ENCODE measurements around the gene SIM1. TPM values are rescaled to one million over a fixed set of nuclear protein-coding genes. Genes with fewer than 3 reads are reported as not detected.

Gene SIM1
- total and polyA plus RNA-seq, 4 donors = under 0.01 TPM; not detected in 3

- Histone ChIP-seq H3K27ac (ENCODE audit: low read depth in 1 of 2, low read length in 2 of 2) (no peak overlapping the region), H3K4me1 (ENCODE audit: control insufficient read depth in 4 of 4, insufficient read depth in 4 of 4, low read length in 3 of 4) (no peaks in the 10 kb centered on the region), H3K4me3 (ENCODE audit: low read depth in 1 of 3, low read length in 3 of 3) (no peak overlapping the region), H3K36me3 (ENCODE audit: control insufficient read depth in 4 of 4, insufficient read depth in 3 of 4, low read depth in 1 of 4, low read length in 3 of 4) (no peaks in the 10 kb centered on the region), H3K9me3 (ENCODE audit: control insufficient read depth in 4 of 4, low read length in 3 of 4) (no peaks in the 10 kb centered on the region), H3K9ac (ENCODE audit: low read depth in 1 of 2, low read length in 2 of 2) (no peak overlapping the region), H3K27me3 (ENCODE audit: control insufficient read depth in 4 of 4, insufficient read depth in 4 of 4, low read length in 3 of 4) (no peaks in the 10 kb centered on the region)
- TF ChIP-seq, protein P1, sequence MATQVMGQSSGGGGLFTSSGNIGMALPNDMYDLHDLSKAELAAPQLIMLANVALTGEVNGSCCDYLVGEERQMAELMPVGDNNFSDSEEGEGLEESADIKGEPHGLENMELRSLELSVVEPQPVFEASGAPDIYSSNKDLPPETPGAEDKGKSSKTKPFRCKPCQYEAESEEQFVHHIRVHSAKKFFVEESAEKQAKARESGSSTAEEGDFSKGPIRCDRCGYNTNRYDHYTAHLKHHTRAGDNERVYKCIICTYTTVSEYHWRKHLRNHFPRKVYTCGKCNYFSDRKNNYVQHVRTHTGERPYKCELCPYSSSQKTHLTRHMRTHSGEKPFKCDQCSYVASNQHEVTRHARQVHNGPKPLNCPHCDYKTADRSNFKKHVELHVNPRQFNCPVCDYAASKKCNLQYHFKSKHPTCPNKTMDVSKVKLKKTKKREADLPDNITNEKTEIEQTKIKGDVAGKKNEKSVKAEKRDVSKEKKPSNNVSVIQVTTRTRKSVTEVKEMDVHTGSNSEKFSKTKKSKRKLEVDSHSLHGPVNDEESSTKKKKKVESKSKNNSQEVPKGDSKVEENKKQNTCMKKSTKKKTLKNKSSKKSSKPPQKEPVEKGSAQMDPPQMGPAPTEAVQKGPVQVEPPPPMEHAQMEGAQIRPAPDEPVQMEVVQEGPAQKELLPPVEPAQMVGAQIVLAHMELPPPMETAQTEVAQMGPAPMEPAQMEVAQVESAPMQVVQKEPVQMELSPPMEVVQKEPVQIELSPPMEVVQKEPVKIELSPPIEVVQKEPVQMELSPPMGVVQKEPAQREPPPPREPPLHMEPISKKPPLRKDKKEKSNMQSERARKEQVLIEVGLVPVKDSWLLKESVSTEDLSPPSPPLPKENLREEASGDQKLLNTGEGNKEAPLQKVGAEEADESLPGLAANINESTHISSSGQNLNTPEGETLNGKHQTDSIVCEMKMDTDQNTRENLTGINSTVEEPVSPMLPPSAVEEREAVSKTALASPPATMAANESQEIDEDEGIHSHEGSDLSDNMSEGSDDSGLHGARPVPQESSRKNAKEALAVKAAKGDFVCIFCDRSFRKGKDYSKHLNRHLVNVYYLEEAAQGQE (IDR thresholded peaks at IDR 0.05) = no peak
- DNase-seq (ENCODE audit: low spot score) = no peak
- 79% methylated on average over 8 of the region's 8 CpGs for WGBS
Observed at GRCh38 chr6:100353276-100354015, 111.3 kb downstream of the SIM1 start.

- Histone ChIP-seq H3K27me3 (ENCODE audit: control insufficient read depth in 4 of 4, insufficient read depth in 4 of 4, low read length in 3 of 4) (no peaks in the 10 kb centered on the region), H3K4me1 (ENCODE audit: control insufficient read depth in 4 of 4, insufficient read depth in 4 of 4, low read length in 3 of 4) (no peaks in the 10 kb centered on the region), H3K27ac (ENCODE audit: low read depth in 1 of 2, low read length in 2 of 2) (no peak overlapping the region), H3K9ac (ENCODE audit: low read depth in 1 of 2, low read length in 2 of 2) (no peak overlapping the region), H3K9me3 (ENCODE audit: control insufficient read depth in 4 of 4, low read length in 3 of 4) (no peaks in the 10 kb centered on the region), H3K36me3 (ENCODE audit: control insufficient read depth in 4 of 4, insufficient read depth in 3 of 4, low read depth in 1 of 4, low read length in 3 of 4) (no peaks in the 10 kb centered on the region), H3K4me3 (ENCODE audit: low read depth in 1 of 3, low read length in 3 of 3) (no peak overlapping the region)
- TF ChIP-seq FOXA2 (IDR thresholded peaks at IDR 0.05) = no peak
- no peak for TF ChIP-seq RAD21 (IDR thresholded peaks at IDR 0.05)
- no peak for TF ChIP-seq FOXA1 (IDR thresholded peaks at IDR 0.05)
- no peak for TF ChIP-seq JUND (IDR thresholded peaks at IDR 0.05)
- TF ChIP-seq, protein P1 (IDR thresholded peaks at IDR 0.05) = no peak
- TF ChIP-seq, protein P2, sequence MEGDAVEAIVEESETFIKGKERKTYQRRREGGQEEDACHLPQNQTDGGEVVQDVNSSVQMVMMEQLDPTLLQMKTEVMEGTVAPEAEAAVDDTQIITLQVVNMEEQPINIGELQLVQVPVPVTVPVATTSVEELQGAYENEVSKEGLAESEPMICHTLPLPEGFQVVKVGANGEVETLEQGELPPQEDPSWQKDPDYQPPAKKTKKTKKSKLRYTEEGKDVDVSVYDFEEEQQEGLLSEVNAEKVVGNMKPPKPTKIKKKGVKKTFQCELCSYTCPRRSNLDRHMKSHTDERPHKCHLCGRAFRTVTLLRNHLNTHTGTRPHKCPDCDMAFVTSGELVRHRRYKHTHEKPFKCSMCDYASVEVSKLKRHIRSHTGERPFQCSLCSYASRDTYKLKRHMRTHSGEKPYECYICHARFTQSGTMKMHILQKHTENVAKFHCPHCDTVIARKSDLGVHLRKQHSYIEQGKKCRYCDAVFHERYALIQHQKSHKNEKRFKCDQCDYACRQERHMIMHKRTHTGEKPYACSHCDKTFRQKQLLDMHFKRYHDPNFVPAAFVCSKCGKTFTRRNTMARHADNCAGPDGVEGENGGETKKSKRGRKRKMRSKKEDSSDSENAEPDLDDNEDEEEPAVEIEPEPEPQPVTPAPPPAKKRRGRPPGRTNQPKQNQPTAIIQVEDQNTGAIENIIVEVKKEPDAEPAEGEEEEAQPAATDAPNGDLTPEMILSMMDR (IDR thresholded peaks at IDR 0.05; ENCODE audit: low read depth, low read length, missing input control) = no peak
- TF ChIP-seq NR2F2 (IDR thresholded peaks at IDR 0.05) = no peak
- TF ChIP-seq HNF4G (IDR thresholded peaks at IDR 0.05) = no peak
- no peak for TF ChIP-seq GABPA (IDR thresholded peaks at IDR 0.05 in 1 of 2, conservative IDR thresholded peaks at IDR 0.05 in 1 of 2)
- TF ChIP-seq, protein P3, sequence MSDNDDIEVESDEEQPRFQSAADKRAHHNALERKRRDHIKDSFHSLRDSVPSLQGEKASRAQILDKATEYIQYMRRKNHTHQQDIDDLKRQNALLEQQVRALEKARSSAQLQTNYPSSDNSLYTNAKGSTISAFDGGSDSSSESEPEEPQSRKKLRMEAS (IDR thresholded peaks at IDR 0.05) = no peak
- no peak for DNase-seq (ENCODE audit: low spot score)
Observed at GRCh38 chr6:100350139-100350538, 114.6 kb downstream of the SIM1 start.

All from liver (tissue), 9 donors.